NCI-H526 treated with DMSO at 0.1 percent for 48 hours (cell line): ENCODE results near the gene SCGN.

ENCODE experiments used
- DNase-seq: peaks from one replicate; lab custom pipeline; 2025; lab: John Stamatoyannopoulos, UW

The SCGN gene

GRCh38 chr6:25640891-25641290 lies 11.1 kb upstream of the SCGN start:
- DNase-seq, result no peak

GRCh38 chr6:25641377-25641776 lies 10.6 kb upstream of the SCGN start:
- no peak for DNase-seq

- DNase-seq, result no peak
Measured at GRCh38 chr6:25641940-25642666, 9.9 kb upstream of the SCGN start.

GRCh38 chr6:25642667-25643328 lies 9.2 kb upstream of the SCGN start:
- no peak for DNase-seq

- no peak for DNase-seq
Measured at GRCh38 chr6:25645916-25646315, 6.1 kb upstream of the SCGN start.

- no peak for DNase-seq
Measured at GRCh38 chr6:25649611-25650010, 2.4 kb upstream of the SCGN start.

GRCh38 chr6:25655723-25656122 lies 3.7 kb downstream of the SCGN start:
- no peak for DNase-seq

- no peak for DNase-seq
Measured at GRCh38 chr6:25659633-25660368, 7.8 kb downstream of the SCGN start.

- no peak for DNase-seq
Measured at GRCh38 chr6:25660512-25660911, 8.5 kb downstream of the SCGN start.

GRCh38 chr6:25661129-25661779 lies 9.2 kb downstream of the SCGN start:
- DNase-seq, result no peak

GRCh38 chr6:25665455-25665854 lies 13.4 kb downstream of the SCGN start:
- no peak for DNase-seq

- peak; percentile 4 for DNase-seq
Measured at GRCh38 chr6:25669413-25669812, 17.4 kb downstream of the SCGN start.

GRCh38 chr6:25670208-25670607 lies 18.2 kb downstream of the SCGN start:
- DNase-seq, result no peak

- no peak for DNase-seq
Measured at GRCh38 chr6:25670793-25671513, 18.9 kb downstream of the SCGN start.

GRCh38 chr6:25671652-25672051 lies 19.6 kb downstream of the SCGN start:
- no peak for DNase-seq

GRCh38 chr6:25675167-25675566 lies 23.2 kb downstream of the SCGN start:
- no peak for DNase-seq

- DNase-seq, result no peak
Measured at GRCh38 chr6:25676775-25677174, 24.8 kb downstream of the SCGN start.

- no peak for DNase-seq
Measured at GRCh38 chr6:25681848-25682247, 29.8 kb downstream of the SCGN start.

GRCh38 chr6:25682324-25682723 lies 30.3 kb downstream of the SCGN start:
- DNase-seq, result no peak

GRCh38 chr6:25684565-25684964 lies 32.5 kb downstream of the SCGN start:
- no peak for DNase-seq

GRCh38 chr6:25685251-25685650 lies 33.2 kb downstream of the SCGN start:
- DNase-seq, result no peak

GRCh38 chr6:25685896-25686295 lies 33.9 kb downstream of the SCGN start:
- no peak for DNase-seq
